HepG2 (cell line): ENCODE results near the gene NKX2-3. TPM values are rescaled to one million over a fixed set of nuclear protein-coding genes. Genes with fewer than 3 reads are reported as not detected.
A peak's percentile ranks its signal among the peaks of the same experiment; 100 is the strongest.

Source experiments
- ATAC-seq: fragments of 200-7000 bp; cut with Tn5 transposase; 3 replicates; pipeline ENCODE4 v1.9.1; 2020; ENCODE audit warnings: mild to moderate bottlenecking, moderate library complexity
- BruUV-seq: library from RNA; stranded (reverse); fragments of 400-500 nt; replicated peaks from 2 replicates; lab custom pipeline; 2021; lab: Mats Ljungman, UMichigan
- CTCF ChIA-PET: fragments of 300-600 bp; formaldehyde crosslinking; extraction: SDS; loops from one replicate; lab custom pipeline; 2021; ENCODE audit warnings: low total read pairs, inconsistent platforms, low intra/inter-chr PET ratio; lab: Yijun Ruan, JAX
- POLR2A ChIA-PET: fragments of 350-600 bp; sonication (Branson Sonifier 250); formaldehyde crosslinking; loops from one replicate; lab custom pipeline; 2020; ENCODE audit warnings: antibody characterized with exemption, inconsistent platforms; lab: Yijun Ruan, JAX
- DNase-seq: peaks from one replicate; pipeline ENCODE4 v3.0.0-alpha.2; 2015; ENCODE audit warnings: low spot score
- FAIRE-seq: peaks from 3 replicates; lab custom pipeline; 2011; peaks lifted over from hg19 to GRCh38; lab: Jason Lieb, UNC
- H2AFZ ChIP-seq: one replicate; pipeline ENCODE4 v1.6.1; 2011; ENCODE audit warnings: low read length, inconsistent platforms
- H3K27ac ChIP-seq: fragments of 300-600 bp; 3 replicates; pipeline ENCODE4 v1.8.0; 2011; ENCODE audit warnings: mixed run types, mild to moderate bottlenecking, mixed read lengths, low read length, inconsistent platforms; ENCODE audit not compliant: insufficient read depth; ENCODE audit errors: extremely low read length
- H3K27me3 ChIP-seq, 2 experiments: fragments of 200-600 bp in 1 of 2; 2 replicates in 1 of 2; 3 replicates in 1 of 2; pipeline versions ENCODE4 v1.6.0 to v1.8.0; 2011; ENCODE audit warnings: low read length in 2 of 2, mild to moderate bottlenecking in 2 of 2, moderate library complexity in 2 of 2, inconsistent platforms in 1 of 2; ENCODE audit not compliant: insufficient read depth in 2 of 2, control insufficient read depth in 1 of 2
- H3K36me3 ChIP-seq, 2 experiments: fragments of 200-600 bp in 1 of 2; replicated peaks in 1 of 2; 2 replicates in 1 of 2; 3 replicates in 1 of 2; pipeline versions ENCODE4 v1.5.1 to v1.8.0; 2011; ENCODE audit warnings: low read length in 2 of 2, inconsistent platforms in 1 of 2; ENCODE audit not compliant: insufficient read depth in 2 of 2, control insufficient read depth in 1 of 2
- H3K4me1 ChIP-seq: 2 replicates; pipeline ENCODE4 v1.5.1; 2012; ENCODE audit warnings: low read length, inconsistent platforms; ENCODE audit not compliant: insufficient read depth
- H3K4me2 ChIP-seq: 2 replicates; pipeline ENCODE4 v1.6.0; 2011; ENCODE audit warnings: low read depth, low read length, inconsistent platforms
- H3K4me3 ChIP-seq, 3 experiments: fragments of 200-600 bp in 1 of 3; sonication (generic), shearing (Covaris generic) in 1 of 3; replicated peaks in 1 of 3; 2 replicates each; pipeline ENCODE4 v1.5.1; 2011 to 2016; ENCODE audit warnings: low read length in 3 of 3, inconsistent platforms in 2 of 3, low read depth in 2 of 3, mild to moderate bottlenecking in 2 of 3, control low read depth in 1 of 3, mixed read lengths in 1 of 3; ENCODE audit not compliant: insufficient read depth in 1 of 3
- H3K79me2 ChIP-seq: one replicate; pipeline ENCODE4 v1.6.1; 2011; ENCODE audit warnings: low read length, inconsistent platforms; ENCODE audit not compliant: insufficient read depth
- H3K9ac ChIP-seq: 2 replicates; pipeline ENCODE4 v1.6.0; 2011; ENCODE audit warnings: mild to moderate bottlenecking, low read depth, low read length, inconsistent platforms; ENCODE audit not compliant: insufficient read depth
- H3K9me3 ChIP-seq: 2 replicates; pipeline ENCODE4 v1.5.1; 2012; ENCODE audit warnings: mild to moderate bottlenecking, low read length
- H4K20me1 ChIP-seq: 2 replicates; pipeline ENCODE4 v1.6.0; 2011; ENCODE audit warnings: inconsistent platforms, mild to moderate bottlenecking, low read length, moderate library complexity; ENCODE audit not compliant: insufficient read depth
- EZH2 ChIP-seq: conservative IDR thresholded peaks from 2 replicates; pipeline ENCODE4 v1.6.1; 2012; ENCODE audit warnings: mild to moderate bottlenecking, low read depth, low read length, moderate library complexity
- ZNF451 ChIP-seq: sonication (generic); formaldehyde crosslinking; IDR thresholded peaks from 2 replicates; pipeline ENCODE4 v1.5.0; 2020; ENCODE audit warnings: mild to moderate bottlenecking, missing genetic modification reagents
- WGBS: methylation state at CpG from one replicate; pipeline ENCODE4 v1.1.6; 2017; ENCODE audit warnings: low lambda C conversion rate; 5-methylcytosine and 5-hydroxymethylcytosine counted together
- in situ Hi-C: cut with HindIII; loops from 2 replicates; pipeline ENCODE4 v1.10.0; 2017; ENCODE audit warnings: low pct_unique_long_range_greater_than_20kb; ENCODE audit not compliant: extremely low pct_ligation_motif_present
- intact Hi-C: fragments of 100-400 bp; cut with micrococcal nuclease; formaldehyde crosslinking; loops from one replicate; pipeline ENCODE4 v1.10.0; 2022; ENCODE audit not compliant: unreplicated experiment
- polyA plus RNA-seq, 8 experiments: library from polyadenylated mRNA; depleted of rRNA in 3 of 8; stranded (reverse) in 7 of 8; unstranded in 1 of 8; fragments of >200 nt; fragmentation: Illumina TruSeq in 4 of 8; extraction: Trizol in 4 of 8; gene quantifications; 2 replicates each; pipeline versions ENCODE4 v1.2.1 to v1.2.3, GENCODE V29; 2011 to 2016; ENCODE audit warnings: low read depth in 4 of 8, missing spikeins in 1 of 8, mixed read lengths in 1 of 8; ENCODE audit not compliant: insufficient read depth in 1 of 8
- total RNA-seq, 5 experiments: library from RNA; depleted of rRNA; stranded (reverse); fragments of >200 nt; fragmentation: Illumina TruSeq; extraction: Trizol; gene quantifications; 2 replicates each; pipeline ENCODE4 v1.2.3, GENCODE V29; 2016; ENCODE audit warnings: low read depth in 1 of 5
- TF ChIP-seq, protein P1 (sequence below): sonication (generic); formaldehyde crosslinking; IDR thresholded peaks from 2 replicates; pipeline ENCODE4 v1.4.0; 2020; ENCODE audit warnings: missing genetic modification reagents

The NKX2-3 gene
- total and polyA plus RNA-seq, 2 of the 13 experiments (the other 11 are each of a cell fraction or from before 2014, with no cell fraction given), result not detected

DNA sequence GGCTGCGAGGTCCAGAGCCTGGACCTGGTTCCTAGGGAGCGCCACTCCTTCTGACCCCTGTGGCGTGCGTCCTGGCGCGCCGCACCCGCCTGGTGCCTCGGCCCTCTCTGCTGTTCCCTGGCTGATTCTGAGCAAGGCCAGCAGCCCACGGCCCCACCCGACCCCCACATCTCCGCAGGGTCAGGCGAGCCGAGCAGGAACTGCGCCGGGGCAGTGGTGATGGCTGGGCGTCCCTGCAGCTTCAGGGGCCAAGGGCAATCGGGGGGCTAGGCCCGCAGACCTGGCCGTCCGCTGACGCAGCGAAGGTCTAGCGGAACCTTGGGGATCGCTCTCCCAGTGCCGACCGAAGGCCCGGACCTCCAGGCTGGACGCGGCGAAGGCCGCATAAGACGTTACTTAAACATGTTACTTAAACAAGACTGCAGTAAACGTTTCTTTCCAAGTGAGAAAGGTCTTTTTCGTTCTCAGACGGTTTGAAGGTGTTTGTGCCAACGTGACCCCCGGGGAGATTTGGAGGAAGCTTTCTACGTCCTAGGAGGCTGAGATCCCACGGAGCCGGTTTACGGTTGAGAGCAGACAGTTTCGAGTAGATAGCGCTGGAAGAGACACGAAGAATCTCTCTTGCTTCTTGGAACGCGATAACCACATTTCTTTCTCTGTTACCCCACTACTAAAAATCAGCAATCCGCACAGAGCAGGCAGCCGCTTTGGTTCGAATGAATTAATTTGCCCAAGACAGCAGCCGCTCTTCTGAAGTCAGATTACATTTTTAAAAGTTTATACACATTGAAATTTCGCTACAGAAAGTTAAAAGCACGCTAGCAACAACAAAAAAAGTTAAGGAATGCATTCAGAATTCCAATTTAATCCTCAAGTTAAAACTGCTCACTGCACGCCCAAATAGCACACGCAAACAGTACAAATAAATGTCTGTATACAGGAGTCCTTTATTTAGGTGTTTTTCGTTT lies 4.9 kb upstream of the NKX2-3 start:
- Histone ChIP-seq H3K4me1 (peaks cover 9% of the 10 kb centered on the region), H4K20me1 (no peaks in the 10 kb centered on the region), H3K4me3 (no peak overlapping the region), H3K27me3 (peaks cover 11 to 89% of the 10 kb centered on the region in 2 experiments), H3K9ac (no peak overlapping the region), H3K79me2 (no peaks in the 10 kb centered on the region), H3K9me3 (no peaks in the 10 kb centered on the region), H3K4me2 (no peak overlapping the region), H3K36me3 (no peaks in the 10 kb centered on the region), H2AFZ (no peak overlapping the region), H3K27ac (no peak overlapping the region)
- TF ChIP-seq ZNF451, result no peak
- TF ChIP-seq, protein P1, sequence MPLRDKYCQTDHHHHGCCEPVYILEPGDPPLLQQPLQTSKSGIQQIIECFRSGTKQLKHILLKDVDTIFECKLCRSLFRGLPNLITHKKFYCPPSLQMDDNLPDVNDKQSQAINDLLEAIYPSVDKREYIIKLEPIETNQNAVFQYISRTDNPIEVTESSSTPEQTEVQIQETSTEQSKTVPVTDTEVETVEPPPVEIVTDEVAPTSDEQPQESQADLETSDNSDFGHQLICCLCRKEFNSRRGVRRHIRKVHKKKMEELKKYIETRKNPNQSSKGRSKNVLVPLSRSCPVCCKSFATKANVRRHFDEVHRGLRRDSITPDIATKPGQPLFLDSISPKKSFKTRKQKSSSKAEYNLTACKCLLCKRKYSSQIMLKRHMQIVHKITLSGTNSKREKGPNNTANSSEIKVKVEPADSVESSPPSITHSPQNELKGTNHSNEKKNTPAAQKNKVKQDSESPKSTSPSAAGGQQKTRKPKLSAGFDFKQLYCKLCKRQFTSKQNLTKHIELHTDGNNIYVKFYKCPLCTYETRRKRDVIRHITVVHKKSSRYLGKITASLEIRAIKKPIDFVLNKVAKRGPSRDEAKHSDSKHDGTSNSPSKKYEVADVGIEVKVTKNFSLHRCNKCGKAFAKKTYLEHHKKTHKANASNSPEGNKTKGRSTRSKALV, result peak; percentile 79
- TF ChIP-seq EZH2, result 0 out of 2 replicates have a peak, but pooled peaks have one; percentile 39
- CTCF ChIA-PET, result no interaction called here
- in situ Hi-C loops (no loop called here), intact Hi-C loops (no loop called here)
- BruUV-seq, result no TSS peak
- POLR2A ChIA-PET, result no interaction called here
- no peak for DNase-seq
- FAIRE-seq, result no peak
- no peak for ATAC-seq
- WGBS, result 42% methylated on average over 31 of the region's 56 CpGs
